Measurements from ENCODE around the gene PSMD14. TPM values are rescaled to one million over a fixed set of nuclear protein-coding genes. Genes with fewer than 3 reads are reported as not detected.
"Not testable (repeated sequence)": the region's sequence is repeated elsewhere in the genome, so short reads cannot be mapped to it uniquely, and the experiment has no call there.

The PSMD14 gene
- total RNA-seq, result 10 to 100 TPM; 70.9 to 72.9 TPM

DNA sequence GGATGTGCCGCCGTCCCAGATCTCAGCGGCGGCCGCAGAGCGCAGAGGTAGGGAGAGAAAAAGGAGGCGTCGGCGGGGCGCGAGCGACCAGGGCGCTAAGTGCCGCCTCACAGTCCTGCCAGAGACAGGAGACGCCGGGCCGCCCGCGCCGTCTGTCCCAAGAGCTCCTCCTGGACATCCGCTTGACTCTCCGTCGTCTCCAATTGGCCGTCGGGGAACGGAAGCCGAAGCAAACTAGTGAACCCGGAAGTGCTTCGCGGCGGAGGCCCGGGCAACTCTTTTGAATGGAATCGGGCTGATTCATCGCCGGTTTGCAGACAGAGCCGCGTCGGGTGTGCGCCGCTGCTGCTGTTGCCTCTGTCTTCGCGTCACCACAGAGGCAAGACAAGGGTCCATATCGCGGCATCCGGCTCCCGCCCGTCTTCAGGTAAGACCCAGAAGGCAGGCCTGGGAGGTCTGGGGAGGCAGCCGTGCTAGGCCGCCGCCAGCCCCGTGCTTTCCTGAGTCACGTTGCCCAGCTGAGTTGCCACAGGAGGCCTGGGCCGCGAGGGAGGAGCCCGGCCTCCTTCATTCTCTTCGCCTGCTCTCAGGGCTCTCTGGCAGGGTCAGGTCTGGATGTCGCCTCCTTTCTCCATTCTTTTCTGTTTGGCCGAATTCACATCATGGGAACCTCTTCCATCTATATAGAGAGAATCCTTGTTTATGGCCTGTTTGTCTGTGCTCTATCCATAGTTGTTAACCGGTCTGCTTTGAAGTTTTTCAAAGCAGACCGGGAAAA, at the start of gene PSMD14:
Gene PSMD14 (plus strand): TSS at position 248 of the 778 bp plus-strand sequence. CDS start 10,401 bp downstream, outside the sequence.
- Mint-ChIP-seq H3K27me3 (peaks cover 6% of the 10 kb centered on the region), H3K36me3 (ENCODE audit: low read depth) (peaks cover 38% of the 10 kb centered on the region), H3K4me3 (peak within 1 kb of the TSS; percentile 84), H3K9me3 (peaks cover 6% of the 10 kb centered on the region), H3K27ac (peak within 1 kb of the TSS; percentile 84), H3K4me1 (peaks cover 42% of the 10 kb centered on the region)
- DNase-seq, result peak; percentile 94
- ChIA-PET POLR2A (interaction anchor here (0.7 to 2.3 kb wide), 43 partner anchors 8 to 1010 kb away, joined by 3 to 24 read pairs (median 4); partner anchors contain the start of genes DPP4, IFIH1, TANK and TBR1), CTCF (interaction anchor here (0.7 to 1.3 kb wide), 3 partner anchors 11 to 64 kb away, joined by 3 to 5 read pairs (median 3); no protein-coding TSS in a partner anchor)

- POLR2A ChIA-PET, result interaction anchor here (1.2 to 1.5 kb wide), 2 partner anchors 26 to 42 kb away, joined by 3 read pairs; partner anchors contain the start of gene PSMD14
- Mint-ChIP-seq H3K4me1 (no peaks in the 10 kb centered on the region), H3K27me3 (peaks cover 11% of the 10 kb centered on the region)
Observed at GRCh38 chr2:161265874-161266273, 42.4 kb upstream of the PSMD14 start.

DNA sequence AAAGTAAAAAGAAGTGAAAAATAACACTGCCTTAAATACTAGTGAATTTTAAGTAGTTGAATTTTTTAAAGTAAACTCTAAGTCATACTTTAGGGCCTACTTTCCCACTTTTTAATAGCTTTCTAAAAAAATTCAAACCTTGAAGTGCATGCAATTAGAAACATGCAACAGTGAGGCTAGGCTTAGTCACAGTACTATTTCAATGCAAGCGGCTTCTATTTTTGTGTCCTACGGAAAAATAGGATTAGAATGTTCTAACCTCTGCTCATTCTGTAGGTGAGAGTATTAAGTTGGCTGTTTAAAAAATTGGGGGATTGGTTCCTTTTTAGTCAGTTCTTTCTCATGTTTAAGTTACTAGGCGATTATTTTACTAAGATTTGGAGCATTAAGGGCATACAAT, 39.1 kb upstream of the PSMD14 start:
- Mint-ChIP-seq H3K27ac (no peak overlapping the region), H3K4me3 (no peak overlapping the region), H3K9me3 (no peaks in the 10 kb centered on the region), H3K27me3 (peaks cover 14% of the 10 kb centered on the region), H3K4me1 (peaks cover 1% of the 10 kb centered on the region), H3K36me3 (ENCODE audit: low read depth) (no peaks in the 10 kb centered on the region)
- CTCF ChIA-PET, result interaction anchor here (1.0 kb wide), 1 partner anchor 62 kb away, joined by 3 read pairs; no protein-coding TSS in a partner anchor
- POLR2A ChIA-PET, result no interaction called here
- no peak for DNase-seq

More at GRCh38 chr2:161265874-161266273, 42.4 kb upstream of the PSMD14 start:
- no peaks in the 10 kb centered on the region for H3K9me3 Mint-ChIP-seq
- DNase-seq, result no peak
- no peaks in the 10 kb centered on the region for H3K36me3 Mint-ChIP-seq (ENCODE audit: low read depth)
- no peak overlapping the region for H3K4me3 Mint-ChIP-seq
- CTCF ChIA-PET, result interaction anchor here (1.4 to 3.6 kb wide), 2 partner anchors 8 to 43 kb away, joined by 5 to 17 read pairs; no protein-coding TSS in a partner anchor
- H3K27ac Mint-ChIP-seq, result no peak overlapping the region

GRCh38 chr2:161273038-161273760, 35.0 kb upstream of the PSMD14 start:
- H3K4me3 Mint-ChIP-seq, result no peak overlapping the region
- H3K27ac Mint-ChIP-seq, result no peak overlapping the region
- ChIA-PET POLR2A (interaction anchor here (2.3 kb wide), 1 partner anchor 35 kb away, joined by 8 read pairs; the partner anchor contains the start of gene PSMD14), CTCF (interaction anchor here (0.7 to 2.7 kb wide), 13 partner anchors 8 to 1163 kb away, joined by 3 to 26 read pairs (median 4); no protein-coding TSS in a partner anchor)
- H3K27me3 Mint-ChIP-seq, result peaks cover 12% of the 10 kb centered on the region
- H3K9me3 Mint-ChIP-seq, result no peaks in the 10 kb centered on the region
- H3K4me1 Mint-ChIP-seq, result peaks cover 1% of the 10 kb centered on the region
- H3K36me3 Mint-ChIP-seq (ENCODE audit: low read depth), result no peaks in the 10 kb centered on the region
- no peak for DNase-seq

- POLR2A ChIA-PET, result interaction anchor here (0.7 kb wide), 1 partner anchor 29 kb away, joined by 3 read pairs; the partner anchor contains the start of gene PSMD14
- DNase-seq, result peak; percentile 32
- CTCF ChIA-PET, result not testable (repeated sequence)
Observed at GRCh38 chr2:161278564-161279229, 29.5 kb upstream of the PSMD14 start.

GRCh38 chr2:161279230-161279815, 28.9 kb upstream of the PSMD14 start:
- not testable (repeated sequence) for H3K9me3 Mint-ChIP-seq

More at GRCh38 chr2:161278564-161279229, 29.5 kb upstream of the PSMD14 start:
- H3K27ac Mint-ChIP-seq; H3K9me3 Mint-ChIP-seq; H3K4me3 Mint-ChIP-seq; H3K36me3 Mint-ChIP-seq (ENCODE audit: low read depth); H3K4me1 Mint-ChIP-seq; H3K27me3 Mint-ChIP-seq: not testable (repeated sequence)

GRCh38 chr2:161280906-161281323, 27.3 kb upstream of the PSMD14 start:
- H3K9me3 Mint-ChIP-seq; H3K4me1 Mint-ChIP-seq; H3K36me3 Mint-ChIP-seq (ENCODE audit: low read depth); H3K27ac Mint-ChIP-seq; H3K4me3 Mint-ChIP-seq: not testable (repeated sequence)
- H3K27me3 Mint-ChIP-seq, result peaks cover 18% of the 10 kb centered on the region
- POLR2A ChIA-PET, result interaction anchor here (1.0 kb wide), 1 partner anchor 27 kb away, joined by 4 read pairs; the partner anchor contains the start of gene PSMD14
- CTCF ChIA-PET, result interaction anchor here (0.9 to 1.3 kb wide), 2 partner anchors 7 to 48 kb away, joined by 3 to 4 read pairs; no protein-coding TSS in a partner anchor
- peak; percentile 55 for DNase-seq

More at GRCh38 chr2:161279230-161279815, 28.9 kb upstream of the PSMD14 start:
- POLR2A ChIA-PET; H3K4me3 Mint-ChIP-seq; CTCF ChIA-PET; H3K36me3 Mint-ChIP-seq (ENCODE audit: low read depth); DNase-seq; H3K27ac Mint-ChIP-seq; H3K4me1 Mint-ChIP-seq: not testable (repeated sequence)
- peaks cover 15% of the 10 kb centered on the region for H3K27me3 Mint-ChIP-seq

DNA sequence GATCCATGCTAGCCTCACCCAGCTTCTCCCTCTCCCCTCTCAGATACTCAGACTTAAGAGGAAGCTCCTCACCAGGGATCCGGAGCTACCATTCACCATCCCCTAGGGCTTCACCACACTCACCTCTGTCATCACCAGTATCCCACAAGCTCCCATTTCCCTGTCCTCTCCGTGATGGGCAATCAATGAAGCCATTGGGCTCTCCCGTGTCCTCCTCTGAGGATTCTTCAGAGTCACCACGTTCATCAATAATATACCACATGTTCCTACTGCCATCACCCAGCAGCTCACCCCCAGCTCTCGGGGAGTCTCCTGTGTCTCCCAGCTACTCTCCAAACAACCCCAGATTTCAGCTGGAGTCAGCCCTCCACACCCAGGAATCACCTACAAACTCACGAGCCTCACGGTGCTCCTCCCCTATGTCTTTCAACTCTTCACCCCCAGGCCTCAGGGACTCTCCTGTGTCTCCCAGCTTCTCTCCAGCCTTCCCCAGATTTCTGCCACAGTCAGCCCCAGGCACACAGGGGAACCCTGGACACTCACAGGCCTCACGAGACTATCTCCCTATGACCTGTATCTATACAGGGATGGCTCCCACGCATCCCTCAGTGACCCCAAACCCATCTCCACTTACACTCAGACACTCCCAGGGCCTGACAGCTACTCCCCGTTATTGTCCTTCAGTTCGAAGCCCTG, 26.5 kb upstream of the PSMD14 start:
- not testable (repeated sequence) for H3K9me3 Mint-ChIP-seq; H3K4me1 Mint-ChIP-seq; H3K27ac Mint-ChIP-seq; H3K36me3 Mint-ChIP-seq (ENCODE audit: low read depth); H3K4me3 Mint-ChIP-seq; DNase-seq
- POLR2A ChIA-PET, result interaction anchor here (1.0 kb wide), 1 partner anchor 26 kb away, joined by 4 read pairs; the partner anchor contains the start of gene PSMD14
- CTCF ChIA-PET, result interaction anchor here (0.9 to 1.3 kb wide), 2 partner anchors 8 to 49 kb away, joined by 3 to 4 read pairs; no protein-coding TSS in a partner anchor
- peaks cover 20% of the 10 kb centered on the region for H3K27me3 Mint-ChIP-seq

DNA sequence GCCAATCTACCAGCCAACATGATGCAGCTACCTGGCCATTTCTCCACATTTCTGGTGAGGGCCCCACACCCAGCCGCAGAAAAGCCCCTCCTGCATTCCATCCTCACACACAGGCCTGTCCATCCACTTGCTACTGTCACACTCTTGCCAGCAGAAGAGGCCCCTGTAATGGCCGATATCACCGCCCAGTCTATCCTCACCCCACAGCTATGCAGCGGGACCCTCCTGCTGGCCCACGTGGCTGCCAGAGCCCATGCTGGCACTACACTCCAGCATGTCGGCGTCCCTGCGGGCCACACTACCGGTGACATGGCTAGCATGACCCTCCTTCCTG, 25.9 kb upstream of the PSMD14 start:
- peak; percentile 25 for DNase-seq
- CTCF ChIA-PET; H3K4me3 Mint-ChIP-seq; H3K27ac Mint-ChIP-seq; H3K36me3 Mint-ChIP-seq (ENCODE audit: low read depth); H3K4me1 Mint-ChIP-seq; H3K9me3 Mint-ChIP-seq; POLR2A ChIA-PET: not testable (repeated sequence)
- peaks cover 24% of the 10 kb centered on the region for H3K27me3 Mint-ChIP-seq

DNA sequence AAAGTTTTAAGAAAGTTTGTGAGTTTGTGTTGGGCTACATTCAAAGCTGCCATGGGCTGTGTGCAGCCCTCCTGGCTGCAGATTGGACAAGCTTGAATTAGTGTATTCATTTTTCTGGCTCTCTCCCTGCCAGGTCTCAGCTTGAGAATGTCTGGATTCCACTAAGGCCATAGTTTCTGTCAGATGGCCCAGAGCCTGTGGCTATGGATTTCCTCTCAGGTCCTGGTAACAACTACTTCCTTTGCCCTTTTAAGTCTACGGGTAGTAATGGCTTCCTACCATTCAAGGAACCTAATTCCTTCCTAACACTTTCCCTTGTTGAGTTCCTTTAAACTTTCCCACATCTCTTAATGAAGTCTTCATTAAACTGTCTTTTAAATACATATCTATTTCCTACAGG, 24.3 kb upstream of the PSMD14 start:
- no peaks in the 10 kb centered on the region for H3K36me3 Mint-ChIP-seq (ENCODE audit: low read depth)
- H3K9me3 Mint-ChIP-seq, result no peaks in the 10 kb centered on the region
- ChIA-PET POLR2A (no interaction called here), CTCF (no interaction called here)
- peaks cover 39% of the 10 kb centered on the region for H3K27me3 Mint-ChIP-seq
- peaks cover 4% of the 10 kb centered on the region for H3K4me1 Mint-ChIP-seq
- no peak overlapping the region for H3K4me3 Mint-ChIP-seq
- DNase-seq, result no peak
- no peak overlapping the region for H3K27ac Mint-ChIP-seq

DNA sequence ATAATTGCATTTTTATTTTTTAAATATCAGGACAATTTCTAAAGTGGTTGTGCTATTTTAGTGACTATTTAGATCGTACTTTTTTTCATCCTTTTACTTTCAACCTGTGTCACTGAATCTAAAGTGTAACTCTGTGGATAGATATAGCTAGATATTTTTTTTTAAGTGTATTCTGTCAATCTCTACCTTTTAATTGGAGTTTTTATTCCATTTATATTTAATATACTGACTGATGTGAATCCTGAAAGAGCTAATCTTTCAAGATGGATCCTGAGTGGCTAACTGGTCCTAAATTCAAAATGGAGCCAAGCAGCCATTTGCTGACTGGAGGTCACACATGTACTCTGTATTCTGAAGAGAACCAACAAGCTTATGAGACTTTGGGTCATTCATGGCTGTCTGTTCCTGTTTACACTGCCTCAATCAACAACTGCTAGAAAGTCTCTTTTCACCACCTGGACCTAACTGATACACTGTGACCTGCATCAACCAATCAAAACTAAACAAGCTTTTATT, 4.6 kb upstream of the PSMD14 start:
- ChIA-PET CTCF (interaction anchor here (1.0 kb wide), 1 partner anchor 35 kb away, joined by 3 read pairs; no protein-coding TSS in a partner anchor), POLR2A (no interaction called here)
- Mint-ChIP-seq H3K4me3 (no peak overlapping the region), H3K9me3 (peaks cover 6% of the 10 kb centered on the region), H3K36me3 (ENCODE audit: low read depth) (peaks cover 19% of the 10 kb centered on the region), H3K27ac (no peak overlapping the region), H3K27me3 (peaks cover 29% of the 10 kb centered on the region), H3K4me1 (peaks cover 14% of the 10 kb centered on the region)
- DNase-seq, result no peak
